A549 (cell line): Measurements from ENCODE around the gene A2ML1. TPM values are rescaled to one million over a fixed set of nuclear protein-coding genes. Genes with fewer than 3 reads are reported as not detected.

Experiments used
- ATAC-seq, 2 experiments: fragments of 200-7000 bp in 1 of 2; fragments of >200 bp in 1 of 2; cut with Nextera tagmentation in 1 of 2; cut with Tn5 transposase in 1 of 2; 3 replicates each; pipeline versions ENCODE4 v1.8.0 to v1.9.1; 2018 to 2020; ENCODE audit warnings: mild to moderate bottlenecking in 1 of 2, moderate library complexity in 1 of 2
- CTCF ChIA-PET: fragments of 300-600 bp; sonication (Branson Sonifier 250); formaldehyde crosslinking; extraction: SDS; loops from one replicate; lab custom pipeline; 2021; ENCODE audit warnings: antibody characterized with exemption, inconsistent platforms; lab: Yijun Ruan, JAX
- POLR2A ChIA-PET: fragments of 350-600 bp; formaldehyde crosslinking; extraction: SDS; loops from one replicate; lab custom pipeline; 2021; ENCODE audit warnings: antibody characterized with exemption, inconsistent platforms; lab: Yijun Ruan, JAX
- DNase-seq, 2 experiments: peaks; one replicate each; pipeline versions ENCODE4 v3.0.0 to v3.0.0-alpha.2; 2011 to 2016; ENCODE audit warnings: low read depth in 1 of 2, low spot score in 1 of 2
- FAIRE-seq: peaks from 2 replicates; lab custom pipeline; 2011; peaks lifted over from hg19 to GRCh38; lab: Jason Lieb, UNC
- H3K27ac ChIP-seq, 2 experiments: fragments of >200 bp; sonication (Bioruptor Twin); formaldehyde crosslinking; 3 replicates each; pipeline ENCODE4 v1.5.1; 2016 to 2017
- H3K4me1 ChIP-seq: fragments of >200 bp; sonication (Bioruptor Twin); formaldehyde crosslinking; 3 replicates; pipeline ENCODE4 v1.6.1; 2016
- H3K4me2 ChIP-seq: fragments of >200 bp; sonication (Bioruptor Twin); formaldehyde crosslinking; 3 replicates; pipeline ENCODE4 v1.6.1; 2016
- H3K4me3 ChIP-seq: fragments of >200 bp; sonication (Bioruptor Twin); formaldehyde crosslinking; 3 replicates; pipeline ENCODE4 v1.5.1; 2016
- H3K9me3 ChIP-seq: fragments of >200 bp; sonication (Bioruptor Twin); formaldehyde crosslinking; 3 replicates; pipeline ENCODE4 v1.6.1; 2016
- FOSB ChIP-seq: fragments of 250-450 bp; sonication (Bioruptor Pico); IDR thresholded peaks from 2 replicates; pipeline ENCODE4 v1.5.0; 2020; ENCODE audit warnings: mild to moderate bottlenecking, moderate library complexity
- HEYL ChIP-seq: fragments of 250-450 bp; sonication (Bioruptor Pico); IDR thresholded peaks from 2 replicates; pipeline ENCODE4 v1.8.0; 2021; ENCODE audit warnings: mild to moderate bottlenecking, moderate library complexity
- HOXB13 ChIP-seq: fragments of 250-450 bp; sonication (Bioruptor Pico); IDR thresholded peaks from 2 replicates; pipeline ENCODE4 v1.5.0; 2020; ENCODE audit warnings: low read depth, mild to moderate bottlenecking, moderate library complexity
- MAFK ChIP-seq: fragments of 450-650 bp; IDR thresholded peaks from 2 replicates; pipeline ENCODE4 v1.6.1; 2014; ENCODE audit not compliant: partially characterized antibody
- MAZ ChIP-seq: fragments of 150-350 bp; IDR thresholded peaks from 2 replicates; pipeline ENCODE4 v1.6.1; 2014; ENCODE audit warnings: antibody characterized with exemption, low read depth, low read length, borderline replicate concordance
- MYC ChIP-seq: IDR thresholded peaks from 2 replicates; pipeline ENCODE4 v1.6.1; 2012; ENCODE audit warnings: mild to moderate bottlenecking, inconsistent platforms, low read length, improper control_type of control experiment, borderline replicate concordance
- NR3C1 ChIP-seq: fragments of >200 bp; sonication (Bioruptor Twin); formaldehyde crosslinking; IDR thresholded peaks from 3 replicates; pipeline ENCODE4 v1.6.1; 2017
- RCOR1 ChIP-seq: fragments of 150-350 bp; IDR thresholded peaks from 2 replicates; pipeline ENCODE4 v1.6.1; 2014; ENCODE audit warnings: antibody characterized with exemption, low read length, low read depth
- REST ChIP-seq: fragments of 200-600 bp; sonication (generic); IDR thresholded peaks from 2 replicates; pipeline ENCODE4 v1.6.1; 2016; ENCODE audit warnings: antibody characterized with exemption, mild to moderate bottlenecking, moderate library complexity
- RNF2 ChIP-seq: fragments of 200-600 bp; sonication (generic); IDR thresholded peaks from 2 replicates; pipeline ENCODE4 v1.6.1; 2016; ENCODE audit warnings: low read depth, mild to moderate bottlenecking, antibody characterized with exemption, moderate library complexity, borderline replicate concordance
- ZFP36 ChIP-seq: fragments of 450-650 bp; IDR thresholded peaks from 2 replicates; pipeline ENCODE4 v1.6.1; 2014; ENCODE audit warnings: borderline replicate concordance; ENCODE audit not compliant: partially characterized antibody
- WGBS: methylation state at CpG from one replicate; pipeline ENCODE4 v1.1.6; 2017; ENCODE audit errors: missing lambda C conversion rate; 5-methylcytosine and 5-hydroxymethylcytosine counted together
- polyA plus RNA-seq, 4 experiments: library from polyadenylated mRNA; depleted of rRNA in 3 of 4; stranded (reverse); fragments of >200 nt; fragmentation: RNase III in 1 of 4; extraction: RNeasy Plus Mini Kit Qiagen cat#74134 plus additional on column Dnase treatment in 1 of 4; gene quantifications; 2 replicates in 3 of 4; 3 replicates in 1 of 4; pipeline ENCODE4 v1.2.3, GENCODE V29; 2011 to 2017
- TF ChIP-seq, protein P1 (sequence below): fragments of >200 bp; sonication (Bioruptor Twin); formaldehyde crosslinking; IDR thresholded peaks from 3 replicates; pipeline ENCODE4 v1.5.1; 2016
- TF ChIP-seq, protein P2 (sequence below): IDR thresholded peaks from 2 replicates; pipeline ENCODE4 v1.6.1; 2012

A2ML1 gene
- polyA plus RNA-seq, 2 of the 4 experiments (the other 2 are of a cell fraction) = not detected

- H3K4me1 ChIP-seq = no peaks in the 10 kb centered on the region
- FAIRE-seq (no peak), ATAC-seq (peak in 1 of 2 experiments; percentile 38; a peak in 3 of 6 replicates), DNase-seq (peak in 1 of 2 experiments; percentile 21)
- peaks cover 13% of the 10 kb centered on the region; the same call in 2 of the 3 replicates for H3K9me3 ChIP-seq
- POLR2A ChIA-PET = no interaction called here
- CTCF ChIA-PET = interaction anchor here (1.5 kb wide), 1 partner anchor 62 kb away, joined by 3 read pairs; no protein-coding TSS in a partner anchor
- no peak overlapping the region for H3K4me3 ChIP-seq
- TF ChIP-seq, protein P1, sequence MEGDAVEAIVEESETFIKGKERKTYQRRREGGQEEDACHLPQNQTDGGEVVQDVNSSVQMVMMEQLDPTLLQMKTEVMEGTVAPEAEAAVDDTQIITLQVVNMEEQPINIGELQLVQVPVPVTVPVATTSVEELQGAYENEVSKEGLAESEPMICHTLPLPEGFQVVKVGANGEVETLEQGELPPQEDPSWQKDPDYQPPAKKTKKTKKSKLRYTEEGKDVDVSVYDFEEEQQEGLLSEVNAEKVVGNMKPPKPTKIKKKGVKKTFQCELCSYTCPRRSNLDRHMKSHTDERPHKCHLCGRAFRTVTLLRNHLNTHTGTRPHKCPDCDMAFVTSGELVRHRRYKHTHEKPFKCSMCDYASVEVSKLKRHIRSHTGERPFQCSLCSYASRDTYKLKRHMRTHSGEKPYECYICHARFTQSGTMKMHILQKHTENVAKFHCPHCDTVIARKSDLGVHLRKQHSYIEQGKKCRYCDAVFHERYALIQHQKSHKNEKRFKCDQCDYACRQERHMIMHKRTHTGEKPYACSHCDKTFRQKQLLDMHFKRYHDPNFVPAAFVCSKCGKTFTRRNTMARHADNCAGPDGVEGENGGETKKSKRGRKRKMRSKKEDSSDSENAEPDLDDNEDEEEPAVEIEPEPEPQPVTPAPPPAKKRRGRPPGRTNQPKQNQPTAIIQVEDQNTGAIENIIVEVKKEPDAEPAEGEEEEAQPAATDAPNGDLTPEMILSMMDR = no peak
- TF ChIP-seq NR3C1 (no peak), RNF2 (no peak), REST (no peak), RCOR1 (no peak)
- no peak overlapping the region for H3K27ac ChIP-seq
- no peak overlapping the region for H3K4me2 ChIP-seq
- WGBS = 58% methylated on average over 7 of the region's 9 CpGs
These were observed 6.1 kb downstream of the A2ML1 start for GRCh38 chr12:8828257-8829124.

DNA sequence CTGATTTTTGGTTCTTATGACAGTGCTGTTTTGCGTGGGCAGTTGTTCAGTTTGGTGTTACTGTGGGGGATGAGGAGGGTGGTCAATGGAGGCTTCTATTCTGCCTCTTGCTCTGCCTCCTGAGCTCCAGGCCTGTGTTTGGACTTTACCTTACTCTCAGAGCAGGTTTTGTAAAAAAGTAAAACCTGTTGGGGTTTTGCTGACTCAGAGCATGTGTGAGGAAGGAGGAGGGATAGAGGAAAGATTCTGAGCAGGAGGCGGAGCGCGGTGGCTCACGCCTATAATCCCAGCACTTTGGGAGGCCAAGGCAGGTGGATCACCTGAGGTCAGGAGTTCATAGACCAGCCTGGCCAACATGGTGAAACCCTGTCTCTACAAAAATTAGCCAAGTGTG, 6.7 kb downstream of the A2ML1 start:
- Histone ChIP-seq H3K27ac (no peak overlapping the region), H3K4me2 (no peak overlapping the region), H3K9me3 (peaks cover 13% of the 10 kb centered on the region; the same call in 2 of the 3 replicates), H3K4me3 (no peak overlapping the region), H3K4me1 (no peaks in the 10 kb centered on the region)
- ATAC-seq (no peak), DNase-seq (no peak), FAIRE-seq (no peak)
- 73% methylated on average over 5 of the region's 5 CpGs for WGBS
- CTCF ChIA-PET = interaction anchor here (1.5 kb wide), 1 partner anchor 61 kb away, joined by 3 read pairs; no protein-coding TSS in a partner anchor
- POLR2A ChIA-PET = no interaction called here
- TF ChIP-seq MYC = no peak
- TF ChIP-seq, protein P1 = no peak
- TF ChIP-seq NR3C1 = no peak
- TF ChIP-seq RCOR1 = no peak
- peak; percentile 99 for TF ChIP-seq MAFK
- TF ChIP-seq, all 56 proteins: peak for 1

GRCh38 chr12:8829621-8830020, 7.2 kb downstream of the A2ML1 start:
- CTCF ChIA-PET = interaction anchor here (1.5 kb wide), 1 partner anchor 61 kb away, joined by 3 read pairs; no protein-coding TSS in a partner anchor
- POLR2A ChIA-PET = no interaction called here
- Histone ChIP-seq H3K4me3 (no peak overlapping the region), H3K27ac (no peak overlapping the region), H3K4me1 (no peaks in the 10 kb centered on the region), H3K4me2 (no peak overlapping the region), H3K9me3 (peaks cover 13% of the 10 kb centered on the region; the same call in 2 of the 3 replicates)
- peak in 1 of 2 experiments; percentile 42 for DNase-seq
- no peak; a peak in 1 of 6 replicates for ATAC-seq
- no peak for FAIRE-seq
- WGBS = 79% methylated on average over 7 of the region's 7 CpGs
- TF ChIP-seq HOXB13 (no peak), ZFP36 (no peak), HEYL (CRISPR knock-in tag) (no peak), MAZ (no peak), FOSB (CRISPR knock-in tag) (no peak)
- TF ChIP-seq, protein P2, sequence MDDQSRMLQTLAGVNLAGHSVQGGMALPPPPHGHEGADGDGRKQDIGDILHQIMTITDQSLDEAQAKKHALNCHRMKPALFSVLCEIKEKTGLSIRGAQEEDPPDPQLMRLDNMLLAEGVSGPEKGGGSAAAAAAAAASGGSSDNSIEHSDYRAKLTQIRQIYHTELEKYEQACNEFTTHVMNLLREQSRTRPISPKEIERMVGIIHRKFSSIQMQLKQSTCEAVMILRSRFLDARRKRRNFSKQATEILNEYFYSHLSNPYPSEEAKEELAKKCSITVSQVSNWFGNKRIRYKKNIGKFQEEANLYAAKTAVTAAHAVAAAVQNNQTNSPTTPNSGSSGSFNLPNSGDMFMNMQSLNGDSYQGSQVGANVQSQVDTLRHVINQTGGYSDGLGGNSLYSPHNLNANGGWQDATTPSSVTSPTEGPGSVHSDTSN = no peak
